Activated naive CD8-positive, alpha-beta T cell treated with anti-CD3 and anti-CD28 coated beads, Interleukin-2, amount 50 U/mL, for 24 hours (primary cell): ENCODE data around the gene GHSR.

ENCODE experiments used
- ATAC-seq: fragments of 150-1000 bp; cut with Tn5 transposase; one replicate; pipeline ENCODE4 v1.10.0; 2021
- DNase-seq: peaks from one replicate; pipeline ENCODE4 v3.0.0; 2021
- H3K27ac Mint-ChIP-seq: one replicate; pipeline ENCODE4 v1.8.0; 2021; ENCODE audit warnings: mild to moderate bottlenecking, mixed read lengths
- H3K27me3 Mint-ChIP-seq: one replicate; pipeline ENCODE4 v1.8.0; 2021; ENCODE audit warnings: mixed read lengths
- H3K36me3 Mint-ChIP-seq: one replicate; pipeline ENCODE4 v1.8.0; 2021; ENCODE audit warnings: low read depth, mixed read lengths
- H3K4me1 Mint-ChIP-seq: one replicate; pipeline ENCODE4 v1.8.0; 2021; ENCODE audit warnings: mixed read lengths
- H3K4me3 Mint-ChIP-seq: one replicate; pipeline ENCODE4 v1.8.0; 2021; ENCODE audit warnings: mild to moderate bottlenecking, moderate library complexity, mixed read lengths
- H3K9me3 Mint-ChIP-seq: one replicate; pipeline ENCODE4 v1.8.0; 2021; ENCODE audit warnings: mixed read lengths

Gene GHSR

GRCh38 chr3:172402892-172403643, 45.2 kb downstream of the GHSR start:
- peaks cover 11% of the 10 kb centered on the region for H3K9me3 Mint-ChIP-seq
- no peaks in the 10 kb centered on the region for H3K4me1 Mint-ChIP-seq
- peaks cover 9% of the 10 kb centered on the region for H3K36me3 Mint-ChIP-seq
- ATAC-seq, result no peak
- no peak overlapping the region for H3K4me3 Mint-ChIP-seq
- no peaks in the 10 kb centered on the region for H3K27me3 Mint-ChIP-seq
- no peak overlapping the region for H3K27ac Mint-ChIP-seq
- no peak for DNase-seq

- DNase-seq (no peak), ATAC-seq (no peak)
- H3K27ac Mint-ChIP-seq, result no peak overlapping the region
- no peaks in the 10 kb centered on the region for H3K27me3 Mint-ChIP-seq
- H3K4me1 Mint-ChIP-seq, result no peaks in the 10 kb centered on the region
- H3K36me3 Mint-ChIP-seq, result peaks cover 10% of the 10 kb centered on the region
- H3K4me3 Mint-ChIP-seq, result no peak overlapping the region
- H3K9me3 Mint-ChIP-seq, result peaks cover 11% of the 10 kb centered on the region
These were observed 46.2 kb downstream of the GHSR start for GRCh38 chr3:172402090-172402489.

DNA sequence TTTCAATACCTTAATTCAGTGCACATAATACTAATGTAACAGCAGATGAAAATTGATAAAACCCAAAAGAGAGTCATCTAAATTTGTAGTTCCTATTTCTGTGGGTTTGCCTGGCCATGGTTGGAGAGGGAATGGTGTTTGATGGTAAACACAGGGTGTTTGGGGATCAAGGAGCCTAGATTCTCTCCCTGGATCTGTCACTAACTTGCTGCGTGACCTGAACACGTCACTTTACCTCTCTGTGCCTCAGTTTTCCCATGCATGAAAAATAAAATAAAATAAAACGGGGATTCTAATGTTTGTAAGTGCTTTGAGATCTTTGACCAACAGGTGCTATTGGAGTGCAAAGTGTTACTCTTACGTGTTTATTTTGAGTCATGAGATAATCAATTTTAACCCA, 49.8 kb downstream of the GHSR start:
- Mint-ChIP-seq H3K4me3 (no peak overlapping the region), H3K27me3 (no peaks in the 10 kb centered on the region), H3K27ac (no peak overlapping the region), H3K36me3 (peaks cover 15% of the 10 kb centered on the region), H3K4me1 (no peaks in the 10 kb centered on the region), H3K9me3 (peaks cover 12% of the 10 kb centered on the region)
- no peak for DNase-seq
- no peak for ATAC-seq

DNA sequence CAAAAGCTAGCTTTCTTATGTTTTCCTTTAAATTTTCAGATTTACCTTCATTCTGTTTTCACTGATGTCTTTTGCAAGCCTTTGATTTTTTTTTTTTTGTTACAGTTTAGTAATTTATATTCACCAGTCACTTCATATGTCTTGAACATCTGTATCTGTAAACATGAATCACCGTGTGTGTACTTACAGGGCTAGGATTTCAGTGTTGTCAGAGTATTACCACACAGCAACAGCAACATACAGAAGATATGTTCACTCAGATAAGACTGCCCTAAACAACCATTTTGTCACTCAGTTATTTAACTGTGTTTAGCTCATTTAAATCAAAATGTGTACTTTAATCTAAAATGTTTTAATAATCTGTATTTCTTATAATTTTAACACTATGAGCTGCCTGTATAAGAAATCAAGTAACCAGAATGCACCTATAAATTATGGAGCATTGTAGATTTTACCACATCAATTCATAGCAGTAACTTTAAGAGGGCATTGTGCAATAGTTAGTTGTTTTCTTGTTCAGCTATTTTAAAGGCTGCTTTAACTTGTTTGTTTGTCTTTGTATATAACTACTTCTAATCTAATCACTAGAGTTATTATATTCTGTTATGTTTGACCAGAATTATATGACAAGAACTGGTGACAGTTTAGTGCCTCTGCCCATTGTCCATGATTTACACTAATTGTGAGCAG, 50.4 kb downstream of the GHSR start:
- DNase-seq (no peak), ATAC-seq (no peak)
- Mint-ChIP-seq H3K4me3 (no peak overlapping the region), H3K27me3 (no peaks in the 10 kb centered on the region), H3K4me1 (no peaks in the 10 kb centered on the region), H3K27ac (no peak overlapping the region), H3K9me3 (peaks cover 19% of the 10 kb centered on the region), H3K36me3 (peaks cover 21% of the 10 kb centered on the region)

GRCh38 chr3:172396400-172396799, 51.9 kb downstream of the GHSR start:
- peaks cover 17% of the 10 kb centered on the region for H3K36me3 Mint-ChIP-seq
- no peak for ATAC-seq
- H3K4me1 Mint-ChIP-seq, result no peaks in the 10 kb centered on the region
- H3K27ac Mint-ChIP-seq, result no peak overlapping the region
- H3K9me3 Mint-ChIP-seq, result peaks cover 10% of the 10 kb centered on the region
- H3K27me3 Mint-ChIP-seq, result no peaks in the 10 kb centered on the region
- DNase-seq, result no peak
- H3K4me3 Mint-ChIP-seq, result no peak overlapping the region

DNA sequence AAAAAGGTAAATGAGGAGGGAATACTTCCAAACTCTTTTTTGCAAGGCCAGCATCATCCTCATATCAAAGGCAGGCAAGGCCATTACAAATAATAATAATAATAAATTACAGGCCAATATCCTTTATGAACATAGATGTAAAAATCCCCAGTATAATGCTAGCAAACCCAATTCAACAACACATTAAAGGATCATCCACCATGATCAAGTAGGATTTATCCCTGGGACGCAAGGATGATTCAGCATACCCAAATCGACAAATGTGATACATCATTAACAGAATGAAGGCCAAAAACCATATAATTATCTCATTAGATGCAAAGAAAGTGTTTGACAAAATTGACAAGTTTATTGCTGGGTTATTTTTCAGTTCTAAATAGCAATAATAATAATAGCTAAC, 53.6 kb downstream of the GHSR start:
- H3K4me1 Mint-ChIP-seq, result no peaks in the 10 kb centered on the region
- no peaks in the 10 kb centered on the region for H3K27me3 Mint-ChIP-seq
- H3K4me3 Mint-ChIP-seq, result no peak overlapping the region
- DNase-seq (no peak), ATAC-seq (no peak)
- H3K36me3 Mint-ChIP-seq, result peaks cover 16% of the 10 kb centered on the region
- H3K27ac Mint-ChIP-seq, result no peak overlapping the region
- peaks cover 7% of the 10 kb centered on the region for H3K9me3 Mint-ChIP-seq
